Mucosa of descending colon (tissue), 3 donors: ENCODE results near the gene ATP4B. TPM values are rescaled to one million over a fixed set of nuclear protein-coding genes. Genes with fewer than 3 reads are reported as not detected.

Source experiments
- ATAC-seq: fragments of 200-7000 bp; cut with Tn5 transposase; one replicate; pipeline ENCODE4 v1.9.1; 2020; ENCODE audit warnings: mild to moderate bottlenecking, moderate library complexity
- DNase-seq, 3 donors: peaks; one replicate each; pipeline ENCODE4 v3.0.0-alpha.2; 2020
- H3K36me3 ChIP-seq: fragments of 200-600 bp; one replicate; pipeline ENCODE4 v1.8.0; 2021; ENCODE audit warnings: low read depth, mild to moderate bottlenecking
- H3K4me1 ChIP-seq: fragments of 200-600 bp; one replicate; pipeline ENCODE4 v1.8.0; 2021; ENCODE audit warnings: low read depth, mild to moderate bottlenecking
- H3K4me3 ChIP-seq: fragments of 200-600 bp; one replicate; pipeline ENCODE4 v1.8.0; 2021; ENCODE audit warnings: mild to moderate bottlenecking
- H3K9me3 ChIP-seq: fragments of 200-600 bp; one replicate; pipeline ENCODE4 v1.8.0; 2021; ENCODE audit warnings: mild to moderate bottlenecking
- intact Hi-C, 2 donors: fragments of 100-400 bp; cut with DNase I in 1 of 2; cut with micrococcal nuclease in 1 of 2; formaldehyde crosslinking; loops; one replicate each; pipeline versions ENCODE4 v1.11.0 to v1.11.1; 2022; cut with DNase I, micrococcal nuclease
- total RNA-seq, 3 donors: library from RNA; stranded (reverse); fragmentation: NEBNext Ultra II Directional in 2 of 3; extraction: Animal tissue kit (Norgen Biotek cat#: 25700) in 2 of 3; gene quantifications; one replicate each; pipeline versions ENCODE4 v1.2.1 to v1.2.4, GENCODE V29; 2021 to 2023
- TF ChIP-seq, protein P1 (sequence below): fragments of 200-600 bp; IDR thresholded peaks from one replicate; pipeline ENCODE4 v1.8.0; 2022; ENCODE audit warnings: antibody characterized with exemption, mild to moderate bottlenecking
- donor health status: DM: no; HTN: no; CAD: no; lungs with moderate emphysema.
- donor health status: DM: no; HTN: no; CAD: no.
- donor health status: DM: no; HTN: yes; CAD: no.

Gene ATP4B
- total RNA-seq, 3 donors from 2014 or later: 0.19 TPM; not detected in 2

DNA sequence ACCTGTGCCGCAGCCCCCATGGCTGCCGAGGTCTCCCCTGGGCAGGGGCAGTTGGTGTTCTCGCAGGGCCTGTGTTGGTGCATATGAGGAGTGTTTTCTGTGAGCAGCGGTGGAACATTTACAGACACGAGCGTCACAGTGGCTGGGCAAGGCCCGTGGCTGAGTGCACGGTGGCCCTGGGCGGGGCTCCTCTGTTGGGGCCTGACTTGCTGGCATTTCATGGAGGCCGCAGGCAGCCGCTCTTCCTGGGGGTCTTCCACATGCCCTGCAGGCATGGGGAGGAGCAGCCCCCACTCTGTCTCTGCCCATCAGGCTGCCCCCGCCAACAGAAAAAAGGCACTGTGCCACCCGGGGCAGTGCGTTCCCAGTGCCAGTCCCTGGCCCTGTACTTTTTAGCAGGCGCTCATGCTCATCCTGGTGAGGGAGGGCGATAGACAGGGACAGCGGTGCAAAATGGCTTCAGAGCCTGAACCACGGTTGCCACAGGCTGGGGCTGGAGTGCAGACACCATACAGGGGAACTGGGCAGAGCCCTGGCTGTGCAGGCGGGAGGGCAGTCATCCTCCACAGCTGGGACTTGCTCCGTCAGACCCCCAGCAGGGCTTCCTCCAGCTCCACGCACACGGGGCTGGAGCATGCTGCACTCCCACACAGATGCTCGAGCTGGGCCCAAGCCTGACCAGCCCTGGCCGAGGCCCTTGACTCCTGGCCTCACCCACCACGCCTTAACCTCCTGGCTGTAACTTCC lies 49.9 kb downstream of the ATP4B start:
- DNase-seq: no peak
- Histone ChIP-seq H3K4me1 (no peaks in the 10 kb centered on the region), H3K36me3 (no peaks in the 10 kb centered on the region), H3K9me3 (no peaks in the 10 kb centered on the region), H3K4me3 (no peak overlapping the region)
- intact Hi-C loops: no loop called here
- peak; percentile 34 for ATAC-seq
- TF ChIP-seq, protein P1, sequence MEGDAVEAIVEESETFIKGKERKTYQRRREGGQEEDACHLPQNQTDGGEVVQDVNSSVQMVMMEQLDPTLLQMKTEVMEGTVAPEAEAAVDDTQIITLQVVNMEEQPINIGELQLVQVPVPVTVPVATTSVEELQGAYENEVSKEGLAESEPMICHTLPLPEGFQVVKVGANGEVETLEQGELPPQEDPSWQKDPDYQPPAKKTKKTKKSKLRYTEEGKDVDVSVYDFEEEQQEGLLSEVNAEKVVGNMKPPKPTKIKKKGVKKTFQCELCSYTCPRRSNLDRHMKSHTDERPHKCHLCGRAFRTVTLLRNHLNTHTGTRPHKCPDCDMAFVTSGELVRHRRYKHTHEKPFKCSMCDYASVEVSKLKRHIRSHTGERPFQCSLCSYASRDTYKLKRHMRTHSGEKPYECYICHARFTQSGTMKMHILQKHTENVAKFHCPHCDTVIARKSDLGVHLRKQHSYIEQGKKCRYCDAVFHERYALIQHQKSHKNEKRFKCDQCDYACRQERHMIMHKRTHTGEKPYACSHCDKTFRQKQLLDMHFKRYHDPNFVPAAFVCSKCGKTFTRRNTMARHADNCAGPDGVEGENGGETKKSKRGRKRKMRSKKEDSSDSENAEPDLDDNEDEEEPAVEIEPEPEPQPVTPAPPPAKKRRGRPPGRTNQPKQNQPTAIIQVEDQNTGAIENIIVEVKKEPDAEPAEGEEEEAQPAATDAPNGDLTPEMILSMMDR: no peak

DNA sequence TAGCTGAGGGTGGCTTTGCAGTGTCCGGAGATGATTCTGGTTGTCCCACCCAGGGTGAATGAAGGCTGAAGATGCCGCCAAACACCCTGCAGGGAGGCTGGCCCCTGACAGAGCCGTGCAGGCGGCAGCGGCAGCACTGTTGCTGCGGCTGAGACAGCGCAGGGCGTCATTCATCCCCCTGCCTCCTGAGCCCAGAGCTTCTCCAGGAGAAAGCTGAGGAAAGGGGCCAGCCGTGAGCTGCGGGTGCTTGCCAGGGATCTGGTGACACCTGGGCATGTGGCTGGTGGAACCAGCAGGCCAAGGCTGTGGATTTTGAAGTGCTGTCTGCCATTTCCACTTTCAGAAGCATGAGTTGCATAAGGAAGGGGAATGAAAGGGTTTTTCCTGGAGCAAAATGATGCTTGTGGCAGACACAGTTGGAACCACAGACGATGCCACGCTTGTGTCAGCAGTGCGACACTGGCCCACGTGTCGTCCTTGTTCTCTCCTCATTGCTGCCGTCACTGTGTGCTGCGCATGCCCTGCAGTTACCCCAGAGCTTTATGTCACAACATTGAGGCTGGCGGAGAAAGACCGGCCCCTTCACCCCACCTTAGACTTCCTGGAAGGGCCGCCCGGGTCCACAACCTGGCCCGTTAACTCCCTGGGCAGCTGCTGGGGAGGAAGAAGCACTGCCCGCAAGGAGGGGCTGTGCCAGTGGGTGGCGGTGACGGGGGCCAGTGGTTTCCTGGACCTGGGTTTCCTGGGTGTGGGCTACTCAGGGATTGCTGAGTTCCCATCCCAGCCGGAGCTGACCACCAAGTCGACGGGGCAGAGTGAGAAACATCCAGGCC lies 50.7 kb downstream of the ATP4B start:
- H3K4me3 ChIP-seq: no peak overlapping the region
- ATAC-seq: peak; percentile 44
- H3K9me3 ChIP-seq: no peaks in the 10 kb centered on the region
- intact Hi-C loops: no loop called here
- DNase-seq: no peak
- no peaks in the 10 kb centered on the region for H3K4me1 ChIP-seq
- H3K36me3 ChIP-seq: no peaks in the 10 kb centered on the region
- TF ChIP-seq, protein P1: no peak

DNA sequence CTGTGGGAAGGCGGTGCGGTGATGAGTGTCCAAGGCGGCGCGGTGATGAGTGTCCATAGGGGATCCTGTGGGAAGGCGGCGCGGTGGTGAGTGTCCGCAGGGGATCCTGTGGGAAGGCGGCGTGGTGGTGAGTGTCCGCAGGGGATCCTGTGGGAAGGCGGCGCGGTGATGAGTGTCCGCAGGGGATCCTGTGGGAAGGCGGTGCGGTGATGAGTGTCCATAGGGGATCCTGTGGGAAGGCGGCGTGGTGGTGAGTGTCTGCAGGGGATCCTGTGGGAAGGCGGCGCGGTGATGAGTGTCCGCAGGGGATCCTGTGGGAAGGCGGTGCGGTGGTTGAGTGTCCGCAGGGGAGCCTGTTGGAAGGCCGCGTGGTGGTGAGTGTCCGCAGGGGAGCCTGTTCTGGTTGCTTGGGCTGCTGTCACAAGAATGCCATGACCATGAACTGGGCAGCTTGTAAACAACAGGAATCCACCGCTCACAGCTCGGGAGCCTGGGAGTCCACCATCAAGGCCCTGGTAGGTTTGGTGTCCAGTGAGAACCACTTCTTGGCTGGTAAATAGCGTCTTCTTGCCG lies 52.0 kb downstream of the ATP4B start:
- TF ChIP-seq, protein P1: no peak
- no peaks in the 10 kb centered on the region for H3K36me3 ChIP-seq
- peak in 1 of 3 donors; percentile 36 for DNase-seq
- H3K9me3 ChIP-seq: no peaks in the 10 kb centered on the region
- H3K4me1 ChIP-seq: no peaks in the 10 kb centered on the region
- no peak overlapping the region for H3K4me3 ChIP-seq
- intact Hi-C loops: no loop called here
- ATAC-seq: no peak

DNA sequence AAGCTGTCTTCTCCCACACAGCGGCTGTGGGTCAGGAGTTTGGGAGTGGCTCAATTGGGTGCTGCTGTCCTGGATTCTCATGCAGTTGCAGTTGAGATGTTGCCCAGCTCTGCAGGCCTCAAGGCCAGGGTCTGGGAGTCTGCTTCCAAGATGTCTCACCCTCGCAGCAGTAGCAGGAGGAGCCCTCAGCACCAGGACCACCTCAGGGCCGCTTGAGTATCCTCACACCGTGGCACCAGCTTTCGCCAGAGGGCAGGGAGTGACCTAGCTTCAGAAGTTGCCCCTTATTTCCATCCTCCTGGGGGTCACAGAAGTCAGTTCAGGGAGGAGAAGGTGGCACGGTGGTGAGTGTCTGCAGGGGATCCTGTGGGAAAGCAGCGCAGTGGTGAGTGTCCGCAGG lies 52.5 kb downstream of the ATP4B start:
- no peak for ATAC-seq
- Histone ChIP-seq H3K36me3 (no peaks in the 10 kb centered on the region), H3K4me3 (no peak overlapping the region), H3K4me1 (no peaks in the 10 kb centered on the region), H3K9me3 (no peaks in the 10 kb centered on the region)
- peak in 1 of 3 donors; percentile 23 for DNase-seq
- intact Hi-C loops: no loop called here
- TF ChIP-seq, protein P1: no peak

DNA sequence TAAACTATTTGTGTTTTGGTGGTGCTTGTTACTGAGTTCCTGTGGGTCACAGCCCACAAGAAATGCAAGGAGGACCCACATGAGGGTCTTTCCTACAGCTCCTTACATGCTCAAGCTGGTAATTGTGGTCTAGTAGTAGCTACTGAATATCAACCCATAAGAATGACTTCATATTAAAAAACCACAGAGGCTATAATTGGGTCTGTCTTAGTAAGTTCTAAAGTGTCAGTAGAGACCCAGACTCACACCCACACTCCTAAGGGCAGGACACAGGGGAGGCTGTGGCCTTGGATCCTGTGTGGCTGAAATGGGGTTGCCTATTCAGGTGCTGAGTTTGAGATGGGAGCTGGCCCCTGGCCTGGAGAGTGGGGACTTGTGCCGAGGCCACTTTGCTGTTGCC lies 53.8 kb downstream of the ATP4B start:
- intact Hi-C loops: no loop called here
- no peak overlapping the region for H3K4me3 ChIP-seq
- DNase-seq: peak in 1 of 3 donors; percentile 7
- H3K9me3 ChIP-seq: no peaks in the 10 kb centered on the region
- no peaks in the 10 kb centered on the region for H3K36me3 ChIP-seq
- TF ChIP-seq, protein P1: no peak
- ATAC-seq: no peak
- H3K4me1 ChIP-seq: no peaks in the 10 kb centered on the region
